HG03066 (cell line): ENCODE data around the gene PYGB.
"Not testable (repeated sequence)": the region's sequence is repeated elsewhere in the genome, so short reads cannot be mapped to it uniquely, and the experiment has no call there.

Experiments
- ATAC-seq: cut with Tn5 transposase; IDR thresholded peaks from one replicate; pipeline ENCODE4 v1.9.1; 2021; ENCODE audit warnings: low read depth; ENCODE audit not compliant: unreplicated experiment

Gene PYGB

DNA sequence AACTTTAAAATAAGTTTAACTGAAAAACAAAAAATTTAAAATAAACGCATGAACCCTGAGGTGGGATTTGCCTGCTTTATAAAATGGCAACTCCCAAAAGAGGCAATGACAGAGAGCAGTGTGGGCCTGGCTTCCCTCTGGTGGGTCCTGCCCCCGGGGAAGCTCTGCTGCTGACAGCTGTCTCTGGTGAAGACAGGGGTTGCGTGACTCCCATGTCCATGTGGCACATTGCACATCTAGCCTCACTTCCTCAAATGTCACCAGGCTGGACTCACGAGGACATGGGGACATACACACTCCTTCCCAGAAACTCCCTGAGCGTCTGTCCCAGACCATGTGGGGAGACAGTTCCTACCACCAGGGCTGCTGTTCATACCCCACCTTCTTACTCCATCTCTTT is 76.5 kb downstream of the PYGB start:
- no peak for ATAC-seq

- no peak for ATAC-seq
Measured at GRCh38 chr20:25325073-25325472, 77.2 kb downstream of the PYGB start.

GRCh38 chr20:25325997-25326396 is 78.1 kb downstream of the PYGB start:
- ATAC-seq, result no peak

DNA sequence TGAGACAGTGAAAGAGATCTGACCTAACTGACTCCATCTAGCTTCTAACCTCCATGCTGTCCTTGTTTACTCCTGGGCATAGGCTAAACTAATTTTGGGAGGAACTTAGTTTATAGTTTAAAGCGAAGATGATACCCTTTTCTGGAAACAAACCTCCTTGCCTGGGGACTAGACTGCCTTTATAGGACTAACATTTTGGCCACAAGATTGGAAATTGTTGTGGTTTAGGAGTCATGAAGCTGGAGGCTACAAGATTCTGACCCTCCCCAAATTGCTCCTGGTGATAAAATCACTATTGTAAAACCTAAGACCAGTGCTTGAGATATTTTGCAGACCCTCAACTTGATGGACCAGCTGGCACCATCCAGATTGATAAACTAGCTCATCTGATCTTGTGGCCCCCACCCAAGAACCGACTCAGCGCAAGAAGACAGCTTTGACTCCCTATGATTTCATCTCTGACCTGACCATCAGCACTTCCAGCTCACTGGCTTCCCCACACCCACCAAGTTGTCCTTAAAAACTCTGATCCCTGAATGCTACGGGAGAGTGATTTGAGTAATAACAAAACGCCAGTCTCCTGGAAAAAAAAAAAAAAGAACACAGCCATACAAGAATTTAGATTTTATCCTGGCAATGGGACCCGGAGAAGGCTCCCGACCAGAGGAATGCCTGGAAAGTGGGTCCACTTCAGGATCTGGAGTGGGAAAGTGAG is 79.8 kb downstream of the PYGB start:
- no peak for ATAC-seq

GRCh38 chr20:25328954-25329498 is 81.1 kb downstream of the PYGB start:
- no peak for ATAC-seq

- not testable (repeated sequence) for ATAC-seq
Measured at GRCh38 chr20:25334972-25335371, 87.1 kb downstream of the PYGB start.

- no peak for ATAC-seq
Measured at GRCh38 chr20:25336561-25337422, 88.9 kb downstream of the PYGB start.

GRCh38 chr20:25338112-25339023 is 90.5 kb downstream of the PYGB start:
- no peak for ATAC-seq

DNA sequence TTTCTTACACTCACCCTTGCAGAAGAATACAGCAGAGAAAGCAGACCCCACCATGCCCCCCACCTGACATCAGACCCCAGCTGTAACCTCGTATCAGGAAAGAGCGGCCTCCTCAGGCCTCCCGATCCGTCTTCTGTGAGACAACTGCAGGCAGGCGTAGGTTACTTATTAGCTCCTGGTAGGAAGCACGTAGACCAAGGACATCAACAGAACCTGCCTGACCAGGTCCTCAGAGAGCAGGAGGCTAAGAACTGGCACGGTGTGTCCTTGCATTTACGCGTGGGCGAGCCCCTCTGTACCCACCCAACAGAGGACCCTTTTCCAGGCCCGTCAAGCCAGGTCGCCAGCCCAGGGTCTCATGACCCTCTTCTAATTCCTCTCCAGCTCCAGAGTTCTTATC is 91.7 kb downstream of the PYGB start:
- no peak for ATAC-seq

DNA sequence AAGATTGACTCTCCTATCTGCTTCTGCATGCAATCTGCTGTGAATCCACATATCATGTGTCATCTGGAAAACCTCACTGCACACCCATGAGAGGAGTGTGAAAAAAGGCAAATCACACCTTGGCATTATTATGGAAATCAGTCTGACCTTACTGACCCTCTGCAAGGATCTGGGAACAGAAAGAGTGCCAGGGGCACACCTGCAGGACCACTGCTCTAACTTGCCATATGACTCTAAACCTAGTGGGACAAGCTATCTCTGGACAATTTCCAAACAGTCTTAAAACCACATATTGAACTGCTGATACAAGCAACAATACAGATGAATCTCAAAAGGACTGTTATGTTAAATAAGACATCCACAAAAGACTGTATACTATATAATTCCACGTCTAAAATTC is 92.5 kb downstream of the PYGB start:
- no peak for ATAC-seq

GRCh38 chr20:25341716-25342680 is 94.1 kb downstream of the PYGB start:
- ATAC-seq, result no peak

GRCh38 chr20:25344634-25345033 is 96.7 kb downstream of the PYGB start:
- ATAC-seq, result no peak

- no peak for ATAC-seq
Measured at GRCh38 chr20:25345721-25346120, 97.8 kb downstream of the PYGB start.

DNA sequence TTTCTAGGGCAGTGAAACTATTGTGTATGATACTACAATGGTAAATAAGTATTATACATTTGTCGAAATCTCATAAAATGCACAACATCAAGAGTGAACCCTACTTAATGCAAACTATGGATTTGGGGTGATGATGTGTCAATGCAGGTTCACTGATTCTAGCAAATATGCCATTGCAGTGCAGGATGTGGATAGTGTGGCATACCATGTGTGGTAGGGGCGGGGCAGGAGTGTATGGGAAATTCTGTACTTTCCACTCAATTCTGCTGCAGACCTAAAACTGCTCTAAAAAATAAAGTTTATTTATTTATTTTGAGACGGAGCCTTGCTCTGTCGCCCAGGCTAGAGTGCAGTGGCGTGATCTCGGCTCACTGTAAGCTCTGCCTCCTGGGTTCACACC is 98.5 kb downstream of the PYGB start:
- ATAC-seq, result no peak
